ENCODE data around the gene TMEFF2. TPM values are rescaled to one million over a fixed set of nuclear protein-coding genes. Genes with fewer than 3 reads are reported as not detected.

Gene TMEFF2
- total RNA-seq, 1 donor from 2014 or later: 6.3 TPM

GRCh38 chr2:191950132-191950874 is 244.4 kb downstream of the TMEFF2 start:
- H3K27ac ChIP-seq (ENCODE audit: low read depth, low read length): no peak overlapping the region
- no peak overlapping the region for H3K4me3 ChIP-seq (ENCODE audit: low read length in 3 of 3)
- H3K4me1 ChIP-seq (ENCODE audit: control insufficient read depth in 3 of 3, insufficient read depth in 3 of 3, low read length in 3 of 3): peaks cover 0 to 3% (median 0%) of the 10 kb centered on the region in 3 donors
- no peaks in the 10 kb centered on the region for H3K36me3 ChIP-seq (ENCODE audit: control insufficient read depth in 3 of 3, insufficient read depth in 3 of 3, low read length in 3 of 3)
- H3K27me3 ChIP-seq (ENCODE audit: control insufficient read depth in 3 of 3, insufficient read depth in 3 of 3, low read length in 3 of 3): no peaks in the 10 kb centered on the region
- no peaks in the 10 kb centered on the region for H3K9me3 ChIP-seq (ENCODE audit: control insufficient read depth in 3 of 3, low read length in 3 of 3)
- no peak overlapping the region for H3K9ac ChIP-seq (ENCODE audit: low read depth in 1 of 3, low read length in 3 of 3)

GRCh38 chr2:191947235-191947634 is 247.5 kb downstream of the TMEFF2 start:
- Histone ChIP-seq H3K4me3 (ENCODE audit: low read length in 3 of 3) (no peak overlapping the region), H3K27me3 (ENCODE audit: control insufficient read depth in 3 of 3, insufficient read depth in 3 of 3, low read length in 3 of 3) (no peaks in the 10 kb centered on the region), H3K36me3 (ENCODE audit: control insufficient read depth in 3 of 3, insufficient read depth in 3 of 3, low read length in 3 of 3) (no peaks in the 10 kb centered on the region), H3K4me1 (ENCODE audit: control insufficient read depth in 3 of 3, insufficient read depth in 3 of 3, low read length in 3 of 3) (peaks cover 0 to 3% (median 0%) of the 10 kb centered on the region in 3 donors), H3K9ac (ENCODE audit: low read depth in 1 of 3, low read length in 3 of 3) (no peak overlapping the region), H3K27ac (ENCODE audit: low read depth, low read length) (no peak overlapping the region), H3K9me3 (ENCODE audit: control insufficient read depth in 3 of 3, low read length in 3 of 3) (no peaks in the 10 kb centered on the region)

- peaks cover 0 to 3% (median 0%) of the 10 kb centered on the region in 3 donors for H3K4me1 ChIP-seq (ENCODE audit: control insufficient read depth in 3 of 3, insufficient read depth in 3 of 3, low read length in 3 of 3)
- no peaks in the 10 kb centered on the region for H3K36me3 ChIP-seq (ENCODE audit: control insufficient read depth in 3 of 3, insufficient read depth in 3 of 3, low read length in 3 of 3)
- H3K9me3 ChIP-seq (ENCODE audit: control insufficient read depth in 3 of 3, low read length in 3 of 3): no peaks in the 10 kb centered on the region
- H3K27me3 ChIP-seq (ENCODE audit: control insufficient read depth in 3 of 3, insufficient read depth in 3 of 3, low read length in 3 of 3): no peaks in the 10 kb centered on the region
- no peak overlapping the region for H3K9ac ChIP-seq (ENCODE audit: low read depth in 1 of 3, low read length in 3 of 3)
- no peak overlapping the region for H3K27ac ChIP-seq (ENCODE audit: low read depth, low read length)
- no peak overlapping the region for H3K4me3 ChIP-seq (ENCODE audit: low read length in 3 of 3)
Measured at GRCh38 chr2:191946471-191947182, 248.1 kb downstream of the TMEFF2 start.

GRCh38 chr2:191945623-191946022 is 249.1 kb downstream of the TMEFF2 start:
- Histone ChIP-seq H3K27me3 (ENCODE audit: control insufficient read depth in 3 of 3, insufficient read depth in 3 of 3, low read length in 3 of 3) (no peaks in the 10 kb centered on the region), H3K27ac (ENCODE audit: low read depth, low read length) (no peak overlapping the region), H3K4me1 (ENCODE audit: control insufficient read depth in 3 of 3, insufficient read depth in 3 of 3, low read length in 3 of 3) (peaks cover 0 to 3% (median 0%) of the 10 kb centered on the region in 3 donors), H3K36me3 (ENCODE audit: control insufficient read depth in 3 of 3, insufficient read depth in 3 of 3, low read length in 3 of 3) (no peaks in the 10 kb centered on the region), H3K4me3 (ENCODE audit: low read length in 3 of 3) (no peak overlapping the region), H3K9me3 (ENCODE audit: control insufficient read depth in 3 of 3, low read length in 3 of 3) (no peaks in the 10 kb centered on the region), H3K9ac (ENCODE audit: low read depth in 1 of 3, low read length in 3 of 3) (no peak overlapping the region)

- H3K27me3 ChIP-seq (ENCODE audit: control insufficient read depth in 3 of 3, insufficient read depth in 3 of 3, low read length in 3 of 3): no peaks in the 10 kb centered on the region
- no peaks in the 10 kb centered on the region for H3K9me3 ChIP-seq (ENCODE audit: control insufficient read depth in 3 of 3, low read length in 3 of 3)
- no peak overlapping the region for H3K27ac ChIP-seq (ENCODE audit: low read depth, low read length)
- H3K4me3 ChIP-seq (ENCODE audit: low read length in 3 of 3): no peak overlapping the region
- H3K4me1 ChIP-seq (ENCODE audit: control insufficient read depth in 3 of 3, insufficient read depth in 3 of 3, low read length in 3 of 3): peaks cover 0 to 3% (median 0%) of the 10 kb centered on the region in 3 donors
- no peaks in the 10 kb centered on the region for H3K36me3 ChIP-seq (ENCODE audit: control insufficient read depth in 3 of 3, insufficient read depth in 3 of 3, low read length in 3 of 3)
- H3K9ac ChIP-seq (ENCODE audit: low read depth in 1 of 3, low read length in 3 of 3): no peak overlapping the region
Measured at GRCh38 chr2:191942739-191943103, 252.0 kb downstream of the TMEFF2 start.

GRCh38 chr2:191942090-191942738 is 252.5 kb downstream of the TMEFF2 start:
- H3K27ac ChIP-seq (ENCODE audit: low read depth, low read length): no peak overlapping the region
- no peak overlapping the region for H3K4me3 ChIP-seq (ENCODE audit: low read length in 3 of 3)
- H3K4me1 ChIP-seq (ENCODE audit: control insufficient read depth in 3 of 3, insufficient read depth in 3 of 3, low read length in 3 of 3): peaks cover 0 to 3% (median 0%) of the 10 kb centered on the region in 3 donors
- no peaks in the 10 kb centered on the region for H3K27me3 ChIP-seq (ENCODE audit: control insufficient read depth in 3 of 3, insufficient read depth in 3 of 3, low read length in 3 of 3)
- no peaks in the 10 kb centered on the region for H3K9me3 ChIP-seq (ENCODE audit: control insufficient read depth in 3 of 3, low read length in 3 of 3)
- H3K36me3 ChIP-seq (ENCODE audit: control insufficient read depth in 3 of 3, insufficient read depth in 3 of 3, low read length in 3 of 3): no peaks in the 10 kb centered on the region
- no peak overlapping the region for H3K9ac ChIP-seq (ENCODE audit: low read depth in 1 of 3, low read length in 3 of 3)

- Histone ChIP-seq H3K4me3 (ENCODE audit: low read length in 3 of 3) (no peak overlapping the region), H3K36me3 (ENCODE audit: control insufficient read depth in 3 of 3, insufficient read depth in 3 of 3, low read length in 3 of 3) (no peaks in the 10 kb centered on the region), H3K4me1 (ENCODE audit: control insufficient read depth in 3 of 3, insufficient read depth in 3 of 3, low read length in 3 of 3) (no peaks in the 10 kb centered on the region), H3K27ac (ENCODE audit: low read depth, low read length) (no peak overlapping the region), H3K27me3 (ENCODE audit: control insufficient read depth in 3 of 3, insufficient read depth in 3 of 3, low read length in 3 of 3) (no peaks in the 10 kb centered on the region), H3K9me3 (ENCODE audit: control insufficient read depth in 3 of 3, low read length in 3 of 3) (no peaks in the 10 kb centered on the region), H3K9ac (ENCODE audit: low read depth in 1 of 3, low read length in 3 of 3) (no peak overlapping the region)
Measured at GRCh38 chr2:191941376-191941929, 253.3 kb downstream of the TMEFF2 start.

- Histone ChIP-seq H3K4me1 (ENCODE audit: control insufficient read depth in 3 of 3, insufficient read depth in 3 of 3, low read length in 3 of 3) (no peaks in the 10 kb centered on the region), H3K27me3 (ENCODE audit: control insufficient read depth in 3 of 3, insufficient read depth in 3 of 3, low read length in 3 of 3) (no peaks in the 10 kb centered on the region), H3K9me3 (ENCODE audit: control insufficient read depth in 3 of 3, low read length in 3 of 3) (no peaks in the 10 kb centered on the region), H3K4me3 (ENCODE audit: low read length in 3 of 3) (no peak overlapping the region), H3K9ac (ENCODE audit: low read depth in 1 of 3, low read length in 3 of 3) (no peak overlapping the region), H3K27ac (ENCODE audit: low read depth, low read length) (no peak overlapping the region), H3K36me3 (ENCODE audit: control insufficient read depth in 3 of 3, insufficient read depth in 3 of 3, low read length in 3 of 3) (no peaks in the 10 kb centered on the region)
Measured at GRCh38 chr2:191938779-191939178, 256.0 kb downstream of the TMEFF2 start.

- Histone ChIP-seq H3K9me3 (ENCODE audit: control insufficient read depth in 3 of 3, low read length in 3 of 3) (no peaks in the 10 kb centered on the region), H3K27me3 (ENCODE audit: control insufficient read depth in 3 of 3, insufficient read depth in 3 of 3, low read length in 3 of 3) (no peaks in the 10 kb centered on the region), H3K27ac (ENCODE audit: low read depth, low read length) (no peak overlapping the region), H3K9ac (ENCODE audit: low read depth in 1 of 3, low read length in 3 of 3) (no peak overlapping the region), H3K36me3 (ENCODE audit: control insufficient read depth in 3 of 3, insufficient read depth in 3 of 3, low read length in 3 of 3) (no peaks in the 10 kb centered on the region), H3K4me1 (ENCODE audit: control insufficient read depth in 3 of 3, insufficient read depth in 3 of 3, low read length in 3 of 3) (no peaks in the 10 kb centered on the region), H3K4me3 (ENCODE audit: low read length in 3 of 3) (no peak overlapping the region)
Measured at GRCh38 chr2:191936882-191937405, 257.8 kb downstream of the TMEFF2 start.

Measured in skeletal muscle tissue (tissue), 4 donors.